Testis (tissue), 2 donors: ENCODE measurements around the gene CNKSR2.

Source experiments
- POLR2A ChIP-seq: fragments of 450-650 bp; IDR thresholded peaks from one replicate; pipeline ENCODE4 v1.6.1; 2017; ENCODE audit warnings: antibody characterized with exemption, mild to moderate bottlenecking, moderate library complexity
- TF ChIP-seq, protein P1 (sequence below), 3 experiments: fragments of 450-650 bp in 2 of 3; fragments of 200-600 bp in 1 of 3; sonication (generic) in 1 of 3; IDR thresholded peaks; one replicate each; pipeline ENCODE4 v1.5.1; 2016 to 2019; ENCODE audit warnings: antibody characterized with exemption in 3 of 3, mild to moderate bottlenecking in 2 of 3, moderate library complexity in 1 of 3

DNA sequence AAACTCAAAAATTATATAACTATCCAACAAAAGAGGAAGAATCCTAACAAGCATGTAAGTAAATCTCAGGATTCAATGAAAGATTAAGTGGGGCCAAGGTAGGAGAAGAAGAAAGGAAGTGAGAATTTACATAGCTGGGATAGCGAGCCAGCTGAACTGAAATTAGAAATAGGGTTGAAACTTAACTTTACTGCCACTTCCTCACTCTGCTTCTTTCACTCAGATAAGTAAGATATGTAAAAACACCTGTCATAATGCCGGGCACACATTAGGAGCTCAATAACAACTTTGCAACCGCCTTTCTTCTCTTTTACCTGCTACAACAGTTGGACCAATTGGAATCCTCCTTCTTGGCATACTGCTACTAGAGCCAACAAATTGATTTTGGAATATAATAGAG is 129.4 kb downstream of the CNKSR2 start:
- TF ChIP-seq, protein P1, sequence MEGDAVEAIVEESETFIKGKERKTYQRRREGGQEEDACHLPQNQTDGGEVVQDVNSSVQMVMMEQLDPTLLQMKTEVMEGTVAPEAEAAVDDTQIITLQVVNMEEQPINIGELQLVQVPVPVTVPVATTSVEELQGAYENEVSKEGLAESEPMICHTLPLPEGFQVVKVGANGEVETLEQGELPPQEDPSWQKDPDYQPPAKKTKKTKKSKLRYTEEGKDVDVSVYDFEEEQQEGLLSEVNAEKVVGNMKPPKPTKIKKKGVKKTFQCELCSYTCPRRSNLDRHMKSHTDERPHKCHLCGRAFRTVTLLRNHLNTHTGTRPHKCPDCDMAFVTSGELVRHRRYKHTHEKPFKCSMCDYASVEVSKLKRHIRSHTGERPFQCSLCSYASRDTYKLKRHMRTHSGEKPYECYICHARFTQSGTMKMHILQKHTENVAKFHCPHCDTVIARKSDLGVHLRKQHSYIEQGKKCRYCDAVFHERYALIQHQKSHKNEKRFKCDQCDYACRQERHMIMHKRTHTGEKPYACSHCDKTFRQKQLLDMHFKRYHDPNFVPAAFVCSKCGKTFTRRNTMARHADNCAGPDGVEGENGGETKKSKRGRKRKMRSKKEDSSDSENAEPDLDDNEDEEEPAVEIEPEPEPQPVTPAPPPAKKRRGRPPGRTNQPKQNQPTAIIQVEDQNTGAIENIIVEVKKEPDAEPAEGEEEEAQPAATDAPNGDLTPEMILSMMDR (IDR thresholded peaks at IDR 0.05) = no peak
- no peak for TF ChIP-seq POLR2A
